B cell (primary cell): Measurements from ENCODE around the gene CARD8. TPM values are rescaled to one million over a fixed set of nuclear protein-coding genes. Genes with fewer than 3 reads are reported as not detected.

Source experiments
- ATAC-seq: fragments of 200-7000 bp; cut with Tn5 transposase; one replicate; pipeline ENCODE4 v1.10.0; 2021; ENCODE audit warnings: low read depth, mild to moderate bottlenecking, moderate number of reproducible peaks, moderate library complexity
- CTCF ChIA-PET: fragments of 350-600 bp; sonication (Branson Sonifier 250); formaldehyde crosslinking; loops from one replicate; lab custom pipeline; 2021; ENCODE audit warnings: antibody characterized with exemption, inconsistent platforms; lab: Charles Lee
- POLR2A ChIA-PET: fragments of 350-600 bp; sonication (Branson Sonifier 250); formaldehyde crosslinking; loops from one replicate; lab custom pipeline; 2021; ENCODE audit warnings: antibody characterized with exemption; lab: Charles Lee
- DNase-seq: peaks from one replicate; pipeline ENCODE4 v3.0.0; 2013
- H2AFZ ChIP-seq: 2 replicates; pipeline ENCODE4 v1.6.1; 2012; ENCODE audit warnings: mild to moderate bottlenecking, low read depth, low read length; ENCODE audit not compliant: insufficient read depth, poor library complexity, severe bottlenecking
- H3K27ac ChIP-seq, 2 donors: 1 replicate in 1 of 2; 2 replicates in 1 of 2; pipeline ENCODE4 v1.5.1; 2012 to 2013; ENCODE audit warnings: low read length in 2 of 2, mild to moderate bottlenecking in 2 of 2, moderate library complexity in 1 of 2
- H3K27me3 ChIP-seq, 4 experiments: fragments of 200-600 bp in 1 of 4; sonication (generic) in 1 of 4; replicated peaks in 1 of 4; 1 replicate in 2 of 4; 2 replicates in 2 of 4; pipeline versions ENCODE4 v1.6.1 to v1.7.0; 2013 to 2016; ENCODE audit warnings: low read length in 3 of 4, mild to moderate bottlenecking in 2 of 4, mixed read lengths in 1 of 4, moderate library complexity in 1 of 4; ENCODE audit not compliant: insufficient read depth in 4 of 4, control insufficient read depth in 3 of 4; ENCODE audit errors: control extremely low read depth in 1 of 4
- H3K36me3 ChIP-seq, 2 experiments: replicated peaks in 1 of 2; 1 replicate in 1 of 2; 2 replicates in 1 of 2; pipeline versions ENCODE4 v1.6.1 to v1.7.1; 2013; ENCODE audit warnings: low read length in 1 of 2; ENCODE audit not compliant: insufficient read depth in 2 of 2, control insufficient read depth in 1 of 2; ENCODE audit errors: control extremely low read depth in 1 of 2, extremely low read depth in 1 of 2
- H3K4me1 ChIP-seq, 2 donors: fragments of 200-600 bp in 1 of 2; sonication (generic) in 1 of 2; 1 replicate in 1 of 2; 2 replicates in 1 of 2; pipeline versions ENCODE4 v1.5.1 to v1.6.1; 2013 to 2017; ENCODE audit warnings: low read length in 2 of 2; ENCODE audit not compliant: control insufficient read depth in 2 of 2, insufficient read depth in 2 of 2
- H3K4me2 ChIP-seq: replicated peaks from 2 replicates; pipeline ENCODE3; 2012; ENCODE audit warnings: mild to moderate bottlenecking, low read depth, low read length; ENCODE audit not compliant: poor library complexity, severe bottlenecking
- H3K4me3 ChIP-seq, 5 experiments: fragments of 200-600 bp in 1 of 5; sonication (generic) in 1 of 5; 1 replicate in 3 of 5; 2 replicates in 2 of 5; pipeline versions ENCODE4 v1.5.1 to v1.7.0; 2011 to 2016; ENCODE audit warnings: low read length in 4 of 5, mild to moderate bottlenecking in 4 of 5, low read depth in 2 of 5, control low read depth in 1 of 5, moderate library complexity in 1 of 5; ENCODE audit not compliant: insufficient read depth in 1 of 5; ENCODE audit errors: control extremely low read depth in 1 of 5, extremely low read depth in 1 of 5
- H3K79me2 ChIP-seq: fragments of 200-600 bp; sonication (generic); one replicate; pipeline ENCODE4 v1.6.0; 2016; ENCODE audit warnings: low read length; ENCODE audit not compliant: control insufficient read depth, insufficient read depth
- H3K9ac ChIP-seq: fragments of 200-600 bp; sonication (generic); 2 replicates; pipeline ENCODE4 v1.6.1; 2017; ENCODE audit warnings: mild to moderate bottlenecking, low read length, moderate library complexity
- H3K9me3 ChIP-seq, 3 donors: one replicate each; pipeline versions ENCODE4 v1.6.1 to v1.7.1; 2013; ENCODE audit warnings: low read length in 2 of 3; ENCODE audit not compliant: control insufficient read depth in 2 of 3, insufficient read depth in 1 of 3; ENCODE audit errors: control extremely low read depth in 1 of 3
- H4K20me1 ChIP-seq: 2 replicates; pipeline ENCODE4 v1.6.0; 2012; ENCODE audit warnings: mild to moderate bottlenecking, low read length; ENCODE audit not compliant: insufficient read depth, control insufficient read depth, poor library complexity, severe bottlenecking
- H3K27ac Mint-ChIP-seq: one replicate; pipeline ENCODE4 v1.8.0; 2021; ENCODE audit warnings: mixed read lengths
- H3K27me3 Mint-ChIP-seq: one replicate; pipeline ENCODE4 v1.8.0; 2021; ENCODE audit warnings: mixed read lengths
- H3K4me1 Mint-ChIP-seq: one replicate; pipeline ENCODE4 v1.8.0; 2021; ENCODE audit warnings: mixed read lengths
- H3K4me3 Mint-ChIP-seq: one replicate; pipeline ENCODE4 v1.8.0; 2021; ENCODE audit warnings: mixed read lengths
- H3K9me3 Mint-ChIP-seq: one replicate; pipeline ENCODE4 v1.8.0; 2022; ENCODE audit warnings: mixed read lengths; ENCODE audit not compliant: insufficient read depth
- CTCF ChIP-seq: fragments of 200-600 bp; IDR thresholded peaks from one replicate; pipeline ENCODE4 v1.8.0; 2022; ENCODE audit warnings: antibody characterized with exemption, mild to moderate bottlenecking
- EZH2 ChIP-seq: IDR thresholded peaks from 2 replicates; pipeline ENCODE4 v1.6.1; 2012; ENCODE audit warnings: borderline replicate concordance, low read depth, mild to moderate bottlenecking, moderate library complexity, low read length; ENCODE audit not compliant: insufficient read depth, poor library complexity, severe bottlenecking
- WGBS: methylation state at CpG from one replicate; pipeline ENCODE4 v1.1.5; 2013; ENCODE audit warnings: missing lambda C conversion rate; ENCODE audit not compliant: insufficient coverage; 5-methylcytosine and 5-hydroxymethylcytosine counted together
- intact Hi-C: fragments of 100-400 bp; cut with micrococcal nuclease; formaldehyde crosslinking; loops from one replicate; pipeline ENCODE4 v1.10.0; 2022
- polyA plus RNA-seq: library from polyadenylated mRNA; depleted of rRNA; stranded (reverse); fragments of >200 nt; gene quantifications from 2 replicates; pipeline ENCODE4 v1.2.3, GENCODE V29; 2012
- total RNA-seq, 2 donors: library from RNA; stranded (reverse); fragments of 120-200 nt in 1 of 2; gene quantifications; 1 replicate in 1 of 2; 2 replicates in 1 of 2; pipeline versions ENCODE4 v1.2.3 to v1.2.4, GENCODE V29; 2013 to 2022

CARD8 gene
- total and polyA plus RNA-seq, 2 donors (not counting 1 experiment from before 2014, with no cell fraction given), result 92.0 to 161 TPM

GRCh38 chr19:48169939-48170803 is 85.5 kb downstream of the CARD8 start, which contains the start of the genes LIG1 and ZSWIM9:
Gene LIG1, minus strand, starts transcription at chr19:48170344. Its CDS starts 4,778 bp downstream, at chr19:48165566.
Gene ZSWIM9, plus strand, starts transcription at chr19:48170680. Its CDS starts 1,123 bp downstream, at chr19:48171803.
- peaks cover 6% of the 10 kb centered on the region for H4K20me1 ChIP-seq
- peak within 1 kb of the TSS; percentile 86 to 87 for H3K27ac ChIP-seq
- ChIA-PET POLR2A (interaction anchor here (0.6 to 2.2 kb wide), 13 partner anchors 33 to 914 kb away, joined by 3 to 17 read pairs (median 3); partner anchors contain the start of genes CARD8, CCDC9, RPL18 and SPHK2), CTCF (interaction anchor here (0.6 to 1.4 kb wide), 9 partner anchors 9 to 151 kb away, joined by 3 to 6 read pairs (median 3); partner anchors contain the start of gene CARD8)
- intact Hi-C loops, result loop anchor here (1.0 to 5.0 kb wide), 7 partner anchors 33 to 454 kb away; partner anchors contain the start of genes CARD8, RPL18 and SPHK2
- peak; percentile 80 for ATAC-seq
- TF ChIP-seq EZH2 (no peak), CTCF (no peak)
- Mint-ChIP-seq H3K27ac (peak within 1 kb of the TSS; percentile 98), H3K4me1 (peaks cover 25% of the 10 kb centered on the region), H3K27me3 (no peaks in the 10 kb centered on the region), H3K9me3 (no peaks in the 10 kb centered on the region), H3K4me3 (peak within 1 kb of the TSS; percentile 96)
- under 1% methylated on average over 82 of the region's 82 CpGs for WGBS
- peak; percentile 97 for DNase-seq
- peak within 1 kb of the TSS; percentile 96 for H2AFZ ChIP-seq
- H3K79me2 ChIP-seq, result peaks cover 53% of the 10 kb centered on the region
- peaks cover 3 to 16% of the 10 kb centered on the region in 2 experiments for H3K36me3 ChIP-seq
- H3K9ac ChIP-seq, result peak within 1 kb of the TSS; percentile 81
- peak within 1 kb of the TSS; percentile 41 to 99 (median 90) for H3K4me3 ChIP-seq
- peak within 1 kb of the TSS; percentile 80 for H3K4me2 ChIP-seq
- no peaks in the 10 kb centered on the region for H3K9me3 ChIP-seq
- peaks cover 10 to 15% of the 10 kb centered on the region in 2 donors for H3K4me1 ChIP-seq
- no peaks in the 10 kb centered on the region for H3K27me3 ChIP-seq
